Prostate gland (tissue), 2 donors: ENCODE measurements around the gene MMS19. TPM values are rescaled to one million over a fixed set of nuclear protein-coding genes. Genes with fewer than 3 reads are reported as not detected.

Experiments used
- DNase-seq: peaks from one replicate; pipeline ENCODE4 v3.0.0-alpha.2; 2019; ENCODE audit warnings: low spot score
- H3K27ac ChIP-seq, 2 donors: fragments of 200-600 bp; sonication (generic); 2 replicates each; pipeline ENCODE4 v1.5.1; 2017 to 2019
- H3K27me3 ChIP-seq: fragments of 200-600 bp; sonication (generic); replicated peaks from 2 replicates; pipeline ENCODE4 v1.5.1; 2019; ENCODE audit not compliant: insufficient read depth
- H3K36me3 ChIP-seq, 2 donors: fragments of 200-600 bp; sonication (generic); 1 replicate in 1 of 2; 2 replicates in 1 of 2; pipeline versions ENCODE4 v1.5.1 to v1.8.1; 2017 to 2019
- H3K4me1 ChIP-seq: fragments of 200-600 bp; sonication (generic); replicated peaks from 2 replicates; pipeline ENCODE4 v1.5.1; 2019
- H3K4me3 ChIP-seq, 2 donors: fragments of 200-600 bp; sonication (generic); 2 replicates each; pipeline ENCODE4 v1.5.1; 2017 to 2019
- H3K9me3 ChIP-seq: fragments of 200-600 bp; sonication (generic); 2 replicates; pipeline ENCODE4 v1.5.1; 2017
- POLR2A ChIP-seq: fragments of 450-650 bp; IDR thresholded peaks from one replicate; pipeline ENCODE4 v1.6.1; 2016; ENCODE audit warnings: antibody characterized with exemption, mild to moderate bottlenecking
- POLR2AphosphoS5 ChIP-seq: sonication (generic); formaldehyde crosslinking; IDR thresholded peaks from one replicate; pipeline ENCODE4 v1.6.1; 2017; ENCODE audit warnings: antibody characterized with exemption
- WGBS: methylation state at CpG from one replicate; pipeline ENCODE4 v1.1.5; 2018; 5-methylcytosine and 5-hydroxymethylcytosine counted together
- intact Hi-C: fragments of 100-400 bp; cut with DNase I; formaldehyde crosslinking; loops from one replicate; pipeline ENCODE4 v1.14.2; 2022
- total RNA-seq, 2 donors: library from RNA; depleted of rRNA; stranded (reverse); fragments of >200 nt; gene quantifications; one replicate each; pipeline ENCODE4 v1.1.0, GENCODE V29; 2016
- TF ChIP-seq, protein P1 (sequence below), 4 experiments: fragments of 200-600 bp in 2 of 4; fragments of 450-650 bp in 2 of 4; sonication (generic) in 2 of 4; IDR thresholded peaks; 1 replicate in 3 of 4; 2 replicates in 1 of 4; pipeline ENCODE4 v1.5.1; 2016 to 2019; ENCODE audit warnings: antibody characterized with exemption in 4 of 4, mild to moderate bottlenecking in 2 of 4, moderate library complexity in 2 of 4

MMS19 gene
- total RNA-seq, 2 donors from 2014 or later, result 41.5 to 207 TPM

DNA sequence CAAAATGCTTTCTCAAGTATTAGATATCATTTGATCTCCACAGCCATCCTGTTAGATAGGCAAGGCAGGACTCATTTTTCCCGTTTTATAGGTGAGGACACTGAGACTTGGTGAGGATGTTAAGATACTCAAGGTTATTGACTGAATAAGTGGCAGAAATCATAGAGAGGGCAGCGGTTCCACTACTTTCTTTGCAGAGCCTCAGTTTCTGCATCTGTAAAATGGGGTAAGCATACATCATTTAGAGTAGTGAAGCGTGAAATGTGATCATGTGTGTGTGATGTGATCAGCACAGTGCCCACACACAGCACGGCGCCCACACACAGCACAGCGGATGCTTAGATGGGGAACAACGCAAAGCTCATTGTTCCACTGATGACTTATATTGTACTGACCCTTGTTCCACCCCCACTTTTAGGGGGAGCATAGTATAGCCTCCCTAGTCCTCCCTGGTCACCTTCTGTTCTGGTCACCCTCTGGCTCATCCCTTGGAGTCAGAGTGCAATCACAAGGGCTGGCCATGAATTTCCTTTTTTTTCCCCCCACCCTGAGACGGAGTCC is 11.0 kb upstream of the MMS19 start:
- DNase-seq, result no peak
- no peaks in the 10 kb centered on the region for H3K4me1 ChIP-seq
- no peak overlapping the region for H3K4me3 ChIP-seq
- no peaks in the 10 kb centered on the region for H3K36me3 ChIP-seq
- no peak for TF ChIP-seq POLR2AphosphoS5
- no peak for TF ChIP-seq POLR2A
- TF ChIP-seq, protein P1, sequence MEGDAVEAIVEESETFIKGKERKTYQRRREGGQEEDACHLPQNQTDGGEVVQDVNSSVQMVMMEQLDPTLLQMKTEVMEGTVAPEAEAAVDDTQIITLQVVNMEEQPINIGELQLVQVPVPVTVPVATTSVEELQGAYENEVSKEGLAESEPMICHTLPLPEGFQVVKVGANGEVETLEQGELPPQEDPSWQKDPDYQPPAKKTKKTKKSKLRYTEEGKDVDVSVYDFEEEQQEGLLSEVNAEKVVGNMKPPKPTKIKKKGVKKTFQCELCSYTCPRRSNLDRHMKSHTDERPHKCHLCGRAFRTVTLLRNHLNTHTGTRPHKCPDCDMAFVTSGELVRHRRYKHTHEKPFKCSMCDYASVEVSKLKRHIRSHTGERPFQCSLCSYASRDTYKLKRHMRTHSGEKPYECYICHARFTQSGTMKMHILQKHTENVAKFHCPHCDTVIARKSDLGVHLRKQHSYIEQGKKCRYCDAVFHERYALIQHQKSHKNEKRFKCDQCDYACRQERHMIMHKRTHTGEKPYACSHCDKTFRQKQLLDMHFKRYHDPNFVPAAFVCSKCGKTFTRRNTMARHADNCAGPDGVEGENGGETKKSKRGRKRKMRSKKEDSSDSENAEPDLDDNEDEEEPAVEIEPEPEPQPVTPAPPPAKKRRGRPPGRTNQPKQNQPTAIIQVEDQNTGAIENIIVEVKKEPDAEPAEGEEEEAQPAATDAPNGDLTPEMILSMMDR (IDR thresholded peaks at IDR 0.05), result no peak
- H3K27ac ChIP-seq, result no peak overlapping the region
- WGBS, result 95% methylated on average over 8 of the region's 8 CpGs
- intact Hi-C loops, result no loop called here
- no peaks in the 10 kb centered on the region for H3K9me3 ChIP-seq
- H3K27me3 ChIP-seq, result no peaks in the 10 kb centered on the region

GRCh38 chr10:97508342-97508741 is 10.1 kb upstream of the MMS19 start:
- TF ChIP-seq POLR2A (no peak), POLR2AphosphoS5 (no peak)
- TF ChIP-seq, protein P1 (IDR thresholded peaks at IDR 0.05), result no peak
- intact Hi-C loops, result no loop called here
- no peaks in the 10 kb centered on the region for H3K9me3 ChIP-seq
- no peaks in the 10 kb centered on the region for H3K27me3 ChIP-seq
- no peak for DNase-seq
- H3K27ac ChIP-seq, result no peak overlapping the region
- no peak overlapping the region for H3K4me3 ChIP-seq
- H3K36me3 ChIP-seq, result no peaks in the 10 kb centered on the region
- 44% methylated on average over 1 of the region's 1 CpG for WGBS
- H3K4me1 ChIP-seq, result no peaks in the 10 kb centered on the region

GRCh38 chr10:97506199-97506991 is 8.2 kb upstream of the MMS19 start:
- Histone ChIP-seq H3K36me3 (no peaks in the 10 kb centered on the region), H3K27me3 (no peaks in the 10 kb centered on the region), H3K4me1 (no peaks in the 10 kb centered on the region), H3K9me3 (no peaks in the 10 kb centered on the region), H3K4me3 (no peak overlapping the region), H3K27ac (no peak overlapping the region)
- intact Hi-C loops, result no loop called here
- WGBS, result 85% methylated on average over 3 of the region's 3 CpGs
- TF ChIP-seq POLR2A, result no peak
- no peak for TF ChIP-seq POLR2AphosphoS5
- TF ChIP-seq, protein P1 (IDR thresholded peaks at IDR 0.05), result no peak
- no peak for DNase-seq

DNA sequence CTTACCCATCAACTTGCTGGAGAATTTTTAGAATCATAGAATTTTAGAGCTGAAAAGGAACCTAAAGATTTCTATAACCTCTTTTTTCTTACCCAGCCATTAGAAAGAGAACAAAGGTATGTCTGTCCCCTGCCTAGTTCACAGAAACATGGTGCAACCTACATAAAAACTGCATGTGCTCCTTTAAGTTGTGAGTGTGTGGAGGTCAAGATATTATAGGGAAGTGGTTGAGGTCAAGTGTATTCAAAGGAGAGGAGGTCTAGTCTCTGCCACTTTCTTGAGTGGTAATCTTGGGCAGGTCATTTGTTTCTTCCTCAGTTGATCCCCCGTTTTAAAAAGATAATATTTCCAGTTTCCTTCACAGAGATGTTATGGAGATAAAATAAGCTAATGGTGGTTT is 6.9 kb upstream of the MMS19 start:
- Histone ChIP-seq H3K4me1 (no peaks in the 10 kb centered on the region), H3K4me3 (no peak overlapping the region), H3K27ac (no peak overlapping the region), H3K9me3 (no peaks in the 10 kb centered on the region), H3K27me3 (no peaks in the 10 kb centered on the region), H3K36me3 (no peaks in the 10 kb centered on the region)
- TF ChIP-seq, protein P1 (IDR thresholded peaks at IDR 0.05), result no peak
- DNase-seq, result no peak
- intact Hi-C loops, result no loop called here
- 61% methylated on average over 1 of the region's 1 CpG for WGBS

DNA sequence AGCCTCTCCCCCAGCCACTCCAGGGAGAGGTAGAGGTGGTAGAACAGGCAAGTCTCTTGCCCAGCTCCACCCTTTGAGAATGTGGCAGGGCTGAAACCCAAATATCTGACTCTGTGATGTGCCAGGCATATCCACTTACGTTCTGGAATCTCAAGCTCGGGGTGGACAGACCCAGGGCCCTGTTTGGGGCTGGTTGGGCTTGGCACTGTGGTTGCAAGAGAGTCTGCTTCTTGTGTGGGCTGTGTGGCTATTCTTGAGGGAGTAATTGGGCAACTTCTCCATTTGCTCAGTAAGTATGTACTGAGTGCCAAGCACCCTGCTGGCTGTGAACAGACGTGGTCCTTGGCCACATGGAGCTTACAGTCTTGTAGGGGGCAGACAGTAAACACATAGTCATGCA is 5.2 kb upstream of the MMS19 start:
- TF ChIP-seq, protein P1 (IDR thresholded peaks at IDR 0.05), result no peak
- TF ChIP-seq POLR2AphosphoS5 (no peak), POLR2A (no peak)
- Histone ChIP-seq H3K36me3 (no peaks in the 10 kb centered on the region), H3K4me1 (no peaks in the 10 kb centered on the region), H3K9me3 (no peaks in the 10 kb centered on the region), H3K27ac (no peak overlapping the region), H3K4me3 (no peak overlapping the region), H3K27me3 (no peaks in the 10 kb centered on the region)
- DNase-seq, result no peak
- WGBS, result 56% methylated on average over 3 of the region's 3 CpGs
- intact Hi-C loops, result no loop called here
